GM19193 (cell line): Measurements from ENCODE around the gene ZNRF4.

Experiments used
- POLR2A ChIP-seq: IDR thresholded peaks from 4 replicates; pipeline ENCODE4 v1.6.1; 2011; ENCODE audit not compliant: insufficient read depth, insufficient read length; ENCODE audit errors: extremely low read depth

The ZNRF4 gene, protein sequence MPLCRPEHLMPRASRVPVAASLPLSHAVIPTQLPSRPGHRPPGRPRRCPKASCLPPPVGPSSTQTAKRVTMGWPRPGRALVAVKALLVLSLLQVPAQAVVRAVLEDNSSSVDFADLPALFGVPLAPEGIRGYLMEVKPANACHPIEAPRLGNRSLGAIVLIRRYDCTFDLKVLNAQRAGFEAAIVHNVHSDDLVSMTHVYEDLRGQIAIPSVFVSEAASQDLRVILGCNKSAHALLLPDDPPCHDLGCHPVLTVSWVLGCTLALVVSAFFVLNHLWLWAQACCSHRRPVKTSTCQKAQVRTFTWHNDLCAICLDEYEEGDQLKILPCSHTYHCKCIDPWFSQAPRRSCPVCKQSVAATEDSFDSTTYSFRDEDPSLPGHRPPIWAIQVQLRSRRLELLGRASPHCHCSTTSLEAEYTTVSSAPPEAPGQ

DNA sequence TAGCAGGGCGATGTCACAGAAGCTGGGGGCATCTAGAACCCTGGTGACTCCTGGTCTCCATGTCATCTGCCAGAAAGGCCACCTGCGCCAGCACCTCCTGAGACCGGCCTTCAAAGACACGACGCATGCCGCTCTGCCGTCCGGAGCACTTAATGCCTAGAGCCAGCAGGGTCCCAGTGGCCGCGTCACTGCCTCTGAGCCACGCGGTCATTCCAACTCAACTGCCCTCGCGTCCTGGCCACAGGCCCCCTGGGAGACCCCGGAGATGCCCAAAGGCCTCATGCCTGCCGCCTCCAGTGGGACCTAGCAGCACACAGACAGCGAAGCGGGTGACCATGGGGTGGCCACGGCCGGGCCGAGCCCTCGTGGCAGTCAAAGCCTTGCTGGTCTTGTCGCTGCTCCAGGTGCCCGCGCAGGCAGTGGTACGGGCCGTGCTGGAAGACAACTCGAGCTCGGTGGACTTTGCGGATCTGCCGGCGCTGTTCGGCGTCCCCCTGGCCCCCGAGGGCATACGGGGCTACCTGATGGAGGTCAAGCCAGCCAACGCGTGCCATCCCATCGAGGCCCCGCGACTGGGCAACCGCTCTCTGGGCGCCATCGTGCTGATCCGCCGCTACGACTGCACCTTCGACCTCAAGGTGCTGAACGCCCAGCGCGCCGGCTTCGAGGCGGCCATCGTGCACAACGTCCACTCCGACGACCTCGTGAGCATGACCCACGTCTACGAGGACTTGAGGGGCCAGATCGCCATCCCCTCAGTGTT, at the start of gene ZNRF4:
ZNRF4 (plus strand) TSS at position 51 of the 763 bp plus-strand sequence; CDS start at position 126, 75 bp downstream.
- no peak for TF ChIP-seq POLR2A

DNA sequence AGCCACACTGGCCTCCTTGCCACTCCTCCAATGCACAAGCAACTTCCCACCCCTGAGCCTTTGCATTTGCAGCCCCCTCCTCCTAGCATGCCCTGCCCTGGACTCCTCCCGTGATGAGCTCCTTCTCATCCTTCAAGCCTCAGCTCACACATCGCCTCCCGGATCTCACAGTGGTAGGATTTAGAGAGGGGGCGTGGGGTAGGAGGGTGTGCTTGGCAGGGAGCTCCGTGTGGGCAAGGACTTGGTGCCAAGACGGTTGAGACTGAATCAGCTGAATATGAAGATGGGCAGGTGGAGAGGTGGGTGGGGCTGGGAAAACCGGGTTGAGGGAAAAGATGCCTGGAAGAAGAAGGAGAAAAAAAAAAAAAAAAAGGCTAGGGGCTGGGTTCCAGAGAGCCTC, 48.4 kb upstream of the ZNRF4 start:
- no peak for TF ChIP-seq POLR2A

DNA sequence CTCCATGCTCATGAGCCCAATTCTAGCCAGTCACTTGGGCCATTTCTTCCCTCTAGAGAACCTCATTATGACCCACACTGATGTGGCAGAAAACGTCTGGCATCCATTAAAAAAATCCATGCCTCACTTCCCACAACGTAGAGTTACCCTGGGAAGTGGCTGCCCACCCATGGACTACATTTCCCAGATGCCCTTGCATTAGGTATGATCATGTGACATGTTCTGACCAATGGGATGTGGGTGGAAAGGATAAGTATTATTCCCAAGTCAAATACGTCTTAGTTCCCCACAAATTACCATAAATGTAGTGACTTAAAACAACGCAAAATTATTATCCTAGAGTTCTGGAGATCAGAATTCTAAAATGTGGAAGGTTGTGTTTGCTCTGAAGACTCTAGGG, 47.9 kb upstream of the ZNRF4 start:
- no peak for TF ChIP-seq POLR2A

DNA sequence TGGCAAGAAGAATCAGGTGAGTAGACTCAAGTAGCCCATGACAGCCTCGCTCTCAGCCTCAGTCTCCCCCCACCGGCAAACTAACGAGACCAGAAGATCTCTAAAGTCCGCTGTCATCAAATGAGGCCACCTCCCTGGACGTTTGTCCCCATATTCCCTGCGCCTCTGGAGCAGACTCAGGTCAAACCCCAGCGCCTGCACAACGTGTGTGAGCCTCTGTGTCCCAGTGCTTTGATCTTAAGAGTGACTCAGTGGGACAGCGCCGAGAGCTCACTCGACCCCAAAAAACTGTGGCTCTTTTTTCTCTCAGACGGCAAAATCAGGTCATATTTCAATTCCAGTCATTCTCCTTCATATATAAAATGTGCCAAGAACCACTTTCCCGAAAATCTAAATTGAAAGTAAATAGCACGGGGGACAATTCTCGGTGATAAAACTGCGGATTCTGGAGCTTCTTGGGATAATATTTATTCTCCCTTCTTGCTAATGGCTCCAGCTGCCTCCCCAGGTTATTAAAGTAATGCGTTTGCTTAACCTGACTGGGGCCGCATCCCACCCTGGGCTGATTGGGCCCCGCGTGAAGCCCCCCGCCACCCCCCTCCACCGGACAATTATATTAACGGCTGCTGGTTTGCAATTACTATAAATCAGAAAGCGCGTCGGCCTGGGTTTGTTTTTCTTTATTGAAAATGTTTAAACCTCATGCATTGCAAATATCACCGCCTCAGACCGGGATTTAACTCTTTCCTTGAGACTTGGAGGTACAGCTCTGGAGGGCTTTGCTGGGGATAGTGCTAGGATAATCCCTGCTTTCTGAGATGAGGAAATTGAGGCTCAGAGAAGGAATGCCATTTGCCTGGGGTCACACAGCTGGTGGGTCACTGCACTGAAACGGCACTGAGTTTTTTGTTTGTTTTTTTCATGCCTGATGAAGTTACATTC, 37.5 kb upstream of the ZNRF4 start:
- no peak for TF ChIP-seq POLR2A

DNA sequence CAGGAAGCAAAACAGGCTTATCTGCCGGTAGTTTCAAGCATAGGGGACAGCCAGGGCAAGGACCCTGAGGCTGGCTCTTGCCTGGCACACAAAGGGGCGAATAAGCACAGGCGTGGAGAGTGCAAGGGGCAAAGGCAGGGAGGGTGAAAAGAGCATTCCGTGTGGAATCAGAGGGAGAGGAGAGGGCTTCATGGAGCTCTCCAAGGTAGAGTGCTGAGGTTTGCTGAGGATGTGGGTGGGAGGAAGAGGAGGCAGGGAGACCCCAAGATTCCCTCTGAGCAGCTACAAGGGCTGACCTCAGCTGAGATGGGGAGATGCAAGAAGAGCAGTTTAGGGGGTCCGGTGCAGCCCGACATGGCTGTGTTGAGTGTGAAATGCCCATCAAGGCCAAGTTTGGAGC, 36.5 kb upstream of the ZNRF4 start:
- no peak for TF ChIP-seq POLR2A

DNA sequence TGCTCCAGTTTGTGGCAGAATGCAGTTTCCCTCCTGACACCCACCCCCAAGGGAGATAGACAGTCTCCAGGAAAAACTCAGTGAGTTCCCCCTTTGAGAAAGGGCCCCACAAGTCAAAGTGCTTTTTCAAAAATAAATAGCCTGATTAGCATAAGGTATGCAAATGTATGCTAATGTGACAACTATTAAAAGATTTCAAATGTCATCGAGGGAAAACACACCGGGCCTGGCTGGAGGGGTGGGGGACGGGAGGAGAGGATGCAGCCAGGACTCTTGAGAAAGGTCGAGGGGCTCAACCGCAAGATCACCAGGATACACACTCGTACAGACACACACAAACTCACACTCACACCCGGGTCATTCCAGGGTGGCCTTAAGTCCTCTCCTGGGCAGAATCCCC, 34.3 kb upstream of the ZNRF4 start:
- no peak for TF ChIP-seq POLR2A

DNA sequence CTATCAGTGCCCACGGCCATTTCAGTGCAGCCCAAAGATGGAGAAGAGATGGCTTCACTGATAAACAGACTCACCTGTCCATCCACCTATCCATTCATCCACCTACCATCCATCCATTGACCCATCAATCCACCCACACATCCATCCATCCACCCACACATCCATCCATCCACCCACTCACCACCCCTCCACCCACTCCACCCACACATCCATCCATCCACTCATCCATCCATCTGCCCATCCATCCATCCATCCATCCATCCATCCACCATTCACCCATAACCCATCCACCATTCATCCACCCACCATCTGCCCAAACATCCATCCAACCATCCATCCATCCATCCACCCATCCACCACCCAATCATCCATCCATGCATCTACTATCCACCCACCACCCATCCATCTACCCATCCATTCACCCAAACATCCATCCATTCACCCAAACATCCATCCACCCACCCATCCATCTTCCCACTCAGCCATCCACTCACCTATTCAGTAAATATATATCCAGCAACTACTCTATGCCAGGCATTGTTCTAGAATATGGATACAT, 31.6 kb upstream of the ZNRF4 start:
- no peak for TF ChIP-seq POLR2A

DNA sequence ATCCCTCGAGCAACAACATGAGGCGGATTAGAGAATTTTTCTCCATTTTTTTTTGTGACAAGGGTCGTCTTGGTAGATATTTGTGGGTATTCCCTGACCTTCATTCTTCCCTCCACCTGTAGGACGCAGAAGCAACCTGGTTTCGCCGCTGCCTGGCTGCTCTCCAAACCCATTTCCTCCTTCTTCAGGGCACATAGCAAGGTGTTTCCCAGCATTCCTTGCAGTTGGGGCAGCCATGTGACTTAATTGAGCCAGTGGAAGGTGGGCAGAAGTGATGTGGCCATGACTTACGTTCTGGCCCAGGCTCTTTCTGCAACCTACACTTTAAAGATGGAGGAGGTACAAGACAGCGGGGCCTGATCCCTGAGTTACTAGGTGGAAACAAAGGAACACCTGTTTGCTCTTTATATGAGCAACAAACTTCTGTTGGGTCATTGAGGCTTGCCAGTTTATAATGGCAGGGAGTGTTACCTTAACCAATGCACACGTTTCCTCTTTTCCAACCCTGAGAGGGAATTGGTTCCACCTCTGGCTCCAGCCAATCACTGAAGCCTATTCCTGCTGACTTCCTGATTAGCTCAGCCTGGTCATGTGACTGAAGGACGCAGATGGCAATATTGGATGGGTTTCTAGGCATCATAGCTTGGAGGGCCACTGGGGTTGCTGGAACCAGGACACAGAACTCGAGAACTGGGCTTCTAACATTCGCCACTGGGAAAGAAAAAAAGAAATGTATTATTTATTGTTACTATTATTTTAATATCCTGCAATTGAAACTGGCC, 30.8 kb upstream of the ZNRF4 start:
- TF ChIP-seq POLR2A, result no peak

DNA sequence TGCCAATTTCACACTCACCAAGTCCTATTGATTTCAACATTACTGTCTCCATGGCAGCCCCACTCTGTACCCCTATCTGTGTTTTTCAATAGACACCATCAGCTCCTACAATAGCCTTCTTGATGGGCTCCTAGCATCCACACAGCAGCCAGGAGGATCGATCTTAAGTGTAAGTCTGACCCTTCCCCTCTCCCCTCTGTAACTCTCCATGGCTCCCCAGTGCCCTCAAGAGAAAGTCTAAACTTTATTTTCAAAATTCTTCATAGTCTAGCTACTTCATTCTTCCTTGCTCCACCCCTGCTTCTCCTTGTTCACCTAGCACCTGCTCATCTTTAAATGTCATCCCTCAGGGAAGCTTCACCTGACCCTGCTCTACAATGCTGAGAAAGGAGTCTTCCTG, 30.0 kb upstream of the ZNRF4 start:
- TF ChIP-seq POLR2A, result no peak

DNA sequence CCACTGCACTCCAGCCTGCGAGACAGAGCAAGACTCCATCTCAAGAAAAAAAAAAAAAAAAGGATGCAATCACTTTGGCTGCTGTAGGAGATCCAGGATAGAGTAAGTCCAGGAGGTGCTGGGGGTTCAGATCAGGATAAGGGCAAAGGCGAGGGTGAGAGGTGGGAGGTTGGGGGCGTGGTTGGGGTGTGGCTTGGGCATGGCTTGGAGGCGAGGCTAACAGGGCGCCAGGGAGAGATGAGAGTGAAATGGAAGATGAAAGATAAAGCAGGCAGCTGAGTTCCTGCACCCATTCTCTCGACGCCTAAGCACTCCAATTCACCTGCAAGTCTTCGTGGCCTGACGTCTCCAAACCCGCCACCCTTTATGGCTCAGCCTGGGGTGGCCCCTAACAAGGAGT, 25.0 kb upstream of the ZNRF4 start:
- TF ChIP-seq POLR2A, result no peak

DNA sequence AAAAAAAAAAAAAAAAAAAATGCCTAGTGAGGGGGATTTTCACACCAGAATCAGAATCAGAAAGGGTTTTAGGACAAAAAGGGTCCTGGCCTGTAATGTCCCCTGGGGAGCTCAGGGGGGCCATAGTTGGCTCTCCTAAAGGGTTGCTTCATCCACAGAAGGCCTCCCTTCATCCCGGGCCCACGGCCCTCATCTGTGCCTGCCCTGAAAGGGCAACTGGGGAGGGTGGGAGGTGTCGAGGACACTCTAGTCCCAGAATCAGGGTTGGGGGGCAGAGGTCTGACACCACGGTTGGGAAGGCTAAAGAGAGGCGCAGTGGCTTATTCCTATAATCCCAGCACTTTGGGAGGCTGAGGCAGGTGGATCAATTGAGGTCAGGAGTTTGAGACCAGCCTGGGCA, 22.5 kb upstream of the ZNRF4 start:
- no peak for TF ChIP-seq POLR2A

DNA sequence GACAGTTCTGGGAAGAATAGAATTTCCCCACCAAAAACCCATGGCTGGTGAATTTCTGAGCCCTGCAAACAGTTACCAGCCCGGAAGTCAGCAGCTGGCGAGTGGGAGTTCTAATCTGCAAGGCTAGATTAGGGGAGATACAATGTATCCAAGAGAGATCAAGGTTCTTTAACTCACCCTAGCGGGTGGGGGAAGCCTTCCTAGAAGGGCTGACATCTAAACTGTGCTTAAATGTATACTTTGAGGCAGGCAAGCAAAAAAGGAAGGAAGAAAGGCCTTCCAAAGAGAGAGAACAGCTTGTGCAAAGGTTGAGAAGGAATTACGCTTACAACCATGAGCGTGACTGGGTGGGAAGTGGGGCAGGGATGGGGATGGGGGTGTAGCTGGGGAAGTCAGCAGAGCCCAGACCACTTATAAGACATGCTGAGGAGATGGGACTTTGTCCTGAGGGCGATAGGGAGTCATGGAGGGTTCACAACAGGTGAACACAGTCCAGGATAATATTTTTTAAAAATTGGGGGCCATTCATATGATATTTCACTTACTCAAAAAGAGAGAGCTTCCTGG, 20.8 kb upstream of the ZNRF4 start:
- TF ChIP-seq POLR2A, result no peak

DNA sequence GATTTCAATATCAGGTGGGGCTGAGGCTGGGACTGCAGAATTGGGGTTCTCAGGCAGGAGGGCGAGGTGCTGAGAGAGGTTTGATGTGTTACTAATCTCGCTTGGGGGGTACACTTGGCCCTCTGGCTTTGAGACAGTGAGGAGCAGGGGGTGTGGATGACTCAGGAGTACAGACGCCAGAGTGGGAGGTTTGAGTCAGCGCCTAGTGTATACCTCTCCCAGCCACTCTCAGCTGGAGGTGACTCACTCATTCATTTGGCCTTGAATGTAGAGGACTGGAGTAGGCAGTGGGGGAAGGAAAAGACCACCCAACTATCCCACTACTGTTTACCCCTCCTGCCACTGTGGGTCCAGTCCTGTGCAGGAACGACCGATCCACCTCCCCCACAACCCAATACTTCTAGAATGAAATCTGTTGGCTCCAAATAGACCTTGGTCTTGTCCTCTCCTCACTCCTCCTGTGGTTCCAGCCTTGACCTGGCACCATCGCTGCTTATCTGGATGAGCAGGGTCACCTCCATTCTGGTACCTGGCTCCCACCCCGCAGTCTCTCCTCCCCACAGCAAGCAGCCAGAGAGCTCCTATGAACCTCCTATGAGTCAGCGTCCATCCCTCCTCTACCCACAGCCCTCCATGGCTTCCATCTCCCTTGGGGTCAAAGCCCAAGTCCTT, 20.1 kb upstream of the ZNRF4 start:
- TF ChIP-seq POLR2A, result no peak
